ENCODE data around the gene ARHGAP23.
A peak's percentile ranks its signal among the peaks of the same experiment; 100 is the strongest.
"Not testable (repeated sequence)": the region's sequence is repeated elsewhere in the genome, so short reads cannot be mapped to it uniquely, and the experiment has no call there.

Gene ARHGAP23

DNA sequence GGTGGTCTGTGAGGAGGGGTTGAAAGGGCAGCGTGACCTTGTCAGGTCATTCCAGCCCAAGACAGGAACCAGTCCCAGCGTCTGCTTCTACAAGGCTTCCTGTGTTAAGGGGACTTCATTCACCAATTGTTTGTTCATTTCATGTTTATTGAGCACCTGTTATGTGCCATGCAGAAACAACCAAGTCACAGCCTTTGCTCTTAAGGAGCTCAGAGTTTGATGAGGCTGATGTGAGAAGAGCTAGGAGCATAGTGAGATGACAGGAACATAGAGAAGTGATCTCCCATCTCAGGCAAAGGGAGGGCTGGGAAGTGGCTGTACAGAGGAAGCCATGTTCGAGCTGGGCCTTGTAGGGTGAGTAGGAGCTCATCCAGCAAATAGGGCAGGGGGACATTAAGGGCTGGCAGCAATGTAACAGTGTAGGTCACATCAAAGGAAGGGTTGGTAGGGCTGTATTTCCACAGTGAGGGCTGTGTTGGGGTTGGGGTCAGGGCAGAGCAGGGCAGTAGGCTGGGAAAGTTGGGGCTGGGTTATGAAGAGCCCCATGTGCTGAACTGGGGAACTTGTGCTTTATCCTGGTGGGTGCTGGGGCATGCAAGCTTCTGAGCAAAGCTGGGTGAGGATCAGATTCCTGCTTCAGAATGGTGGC lies 79.8 kb downstream of the ARHGAP23 start:
- Histone ChIP-seq H3K36me3 (ENCODE audit: control insufficient read depth, insufficient read depth, low read length) (no peaks in the 10 kb centered on the region; the same call in 1 of the 2 replicates), H3K9me3 (ENCODE audit: control insufficient read depth, insufficient read depth, low read length) (no peaks in the 10 kb centered on the region), H3K4me3 (ENCODE audit: low read length) (no peak overlapping the region), H3K27me3 (ENCODE audit: control insufficient read depth, insufficient read depth, low read length) (no peaks in the 10 kb centered on the region; the same call in 1 of the 2 replicates), H3K4me1 (ENCODE audit: control insufficient read depth, insufficient read depth, low read length) (peaks cover 12% of the 10 kb centered on the region), H3K27ac (ENCODE audit: low read length) (no peak overlapping the region)
- no CpG with 5 or more reads among the region's 3 CpGs for WGBS (ENCODE audit: insufficient coverage, insufficient read length)
- no peak for DNase-seq (ENCODE audit: low read depth, low spot score)

DNA sequence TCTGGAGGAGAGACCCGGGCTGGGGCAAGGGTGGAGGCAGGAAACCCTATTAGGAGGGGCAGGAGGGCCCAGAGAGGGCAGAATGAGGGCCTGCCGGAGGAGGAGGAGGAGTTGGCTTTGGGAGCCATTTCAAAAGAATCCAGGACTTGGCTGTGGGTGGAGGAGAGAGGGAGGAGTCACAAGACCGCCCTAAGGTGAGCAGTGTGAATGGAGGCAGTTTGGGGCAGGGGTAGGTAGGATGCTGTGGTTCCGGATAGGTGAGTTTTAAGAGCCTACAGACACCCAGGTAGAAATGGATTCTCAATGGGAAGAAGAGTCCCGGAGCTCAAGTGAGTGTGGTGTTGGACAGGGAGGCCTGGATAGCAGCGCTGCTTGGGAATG lies 80.3 kb downstream of the ARHGAP23 start:
- no peak overlapping the region for H3K27ac ChIP-seq (ENCODE audit: low read length)
- peaks cover 12% of the 10 kb centered on the region for H3K4me1 ChIP-seq (ENCODE audit: control insufficient read depth, insufficient read depth, low read length)
- no peaks in the 10 kb centered on the region for H3K36me3 ChIP-seq (ENCODE audit: control insufficient read depth, insufficient read depth, low read length)
- H3K4me3 ChIP-seq (ENCODE audit: low read length), result no peak overlapping the region
- WGBS (ENCODE audit: insufficient coverage, insufficient read length), result no CpG with 5 or more reads among the region's 6 CpGs
- H3K27me3 ChIP-seq (ENCODE audit: control insufficient read depth, insufficient read depth, low read length), result no peaks in the 10 kb centered on the region; the same call in 1 of the 2 replicates
- no peaks in the 10 kb centered on the region for H3K9me3 ChIP-seq (ENCODE audit: control insufficient read depth, insufficient read depth, low read length)
- DNase-seq (ENCODE audit: low read depth, low spot score), result no peak

DNA sequence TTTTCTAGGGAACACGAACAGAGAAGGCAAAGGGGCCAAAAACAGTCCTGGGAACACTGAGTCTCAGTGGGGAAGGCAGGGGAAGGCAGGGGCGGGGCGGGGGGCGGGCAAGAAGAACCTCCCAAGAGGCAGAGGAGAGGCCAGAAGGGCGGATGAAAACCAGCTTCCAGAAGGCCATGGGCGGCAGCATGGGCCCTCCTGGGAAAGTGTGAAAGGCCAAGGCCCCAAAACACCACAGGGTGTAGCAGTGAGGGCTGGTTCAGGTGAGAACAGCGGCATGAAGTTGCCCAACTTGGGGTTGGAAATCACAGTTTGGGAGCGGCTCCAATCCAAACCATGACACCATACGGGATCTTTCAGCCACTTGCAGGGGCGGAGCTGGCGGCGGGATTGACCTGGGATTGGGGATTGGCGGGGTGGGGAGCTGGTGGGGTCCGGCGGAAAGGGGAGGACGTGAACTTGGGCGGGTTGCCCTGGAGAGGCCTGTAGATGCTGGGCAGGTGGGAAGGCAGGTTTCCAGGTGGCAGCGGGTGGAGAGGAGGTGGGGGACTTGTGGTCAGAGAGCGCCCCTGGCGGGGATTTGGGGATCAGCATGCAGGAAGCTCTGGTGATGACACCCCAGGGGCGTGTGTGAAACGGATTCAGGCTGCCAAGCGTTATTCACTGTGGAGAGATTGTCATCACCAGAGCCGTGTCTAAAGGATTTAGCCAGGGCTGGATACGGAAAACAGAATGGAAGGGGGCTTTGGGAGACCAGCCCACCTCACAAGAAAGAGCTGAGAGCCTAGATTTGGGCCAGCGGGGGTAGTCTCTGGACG lies 80.9 kb downstream of the ARHGAP23 start:
- Histone ChIP-seq H3K27ac (ENCODE audit: low read length) (no peak overlapping the region), H3K27me3 (ENCODE audit: control insufficient read depth, insufficient read depth, low read length) (no peaks in the 10 kb centered on the region; the same call in 1 of the 2 replicates), H3K36me3 (ENCODE audit: control insufficient read depth, insufficient read depth, low read length) (no peaks in the 10 kb centered on the region), H3K4me3 (ENCODE audit: low read length) (peak overlapping the region; percentile 10; the same call in 1 of the 2 replicates), H3K9me3 (ENCODE audit: control insufficient read depth, insufficient read depth, low read length) (no peaks in the 10 kb centered on the region), H3K4me1 (ENCODE audit: control insufficient read depth, insufficient read depth, low read length) (peaks cover 12% of the 10 kb centered on the region)
- DNase-seq (ENCODE audit: low read depth, low spot score), result no peak
- no CpG with 5 or more reads among the region's 27 CpGs for WGBS (ENCODE audit: insufficient coverage, insufficient read length)

DNA sequence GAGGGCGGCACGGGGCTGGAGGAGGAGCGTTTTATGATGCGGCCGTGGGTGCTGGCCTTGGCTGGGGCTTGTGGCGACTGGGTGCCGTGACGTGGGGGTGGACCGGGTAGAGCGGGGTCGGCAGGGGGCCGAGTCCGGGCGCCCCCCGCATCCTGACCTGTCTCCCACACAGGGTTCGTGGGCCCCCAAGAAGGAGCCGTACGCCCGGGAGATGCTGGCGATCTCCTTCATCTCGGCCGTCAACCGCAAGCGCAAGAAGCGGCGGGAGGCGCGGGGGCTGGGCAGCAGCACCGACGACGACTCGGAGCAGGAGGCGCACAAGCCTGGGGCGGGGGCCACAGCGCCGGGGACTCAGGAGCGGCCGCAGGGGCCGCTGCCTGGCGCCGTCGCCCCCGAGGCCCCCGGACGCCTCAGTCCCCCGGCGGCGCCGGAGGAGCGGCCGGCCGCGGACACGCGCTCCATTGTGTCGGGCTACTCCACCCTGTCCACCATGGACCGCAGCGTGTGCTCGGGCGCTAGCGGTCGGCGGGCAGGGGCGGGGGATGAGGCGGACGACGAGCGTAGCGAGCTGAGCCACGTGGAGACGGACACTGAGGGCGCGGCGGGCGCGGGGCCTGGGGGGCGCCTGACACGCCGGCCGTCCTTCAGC lies 81.6 kb downstream of the ARHGAP23 start:
- Histone ChIP-seq H3K27me3 (ENCODE audit: control insufficient read depth, insufficient read depth, low read length) (no peaks in the 10 kb centered on the region; the same call in 1 of the 2 replicates), H3K4me3 (ENCODE audit: low read length) (peak overlapping the region; percentile 30; the same call in 1 of the 2 replicates), H3K36me3 (ENCODE audit: control insufficient read depth, insufficient read depth, low read length) (no peaks in the 10 kb centered on the region), H3K4me1 (ENCODE audit: control insufficient read depth, insufficient read depth, low read length) (peaks cover 12% of the 10 kb centered on the region), H3K9me3 (ENCODE audit: control insufficient read depth, insufficient read depth, low read length) (no peaks in the 10 kb centered on the region), H3K27ac (ENCODE audit: low read length) (no peak overlapping the region)
- no peak for DNase-seq (ENCODE audit: low read depth, low spot score)
- no CpG with 5 or more reads among the region's 80 CpGs for WGBS (ENCODE audit: insufficient coverage, insufficient read length)

DNA sequence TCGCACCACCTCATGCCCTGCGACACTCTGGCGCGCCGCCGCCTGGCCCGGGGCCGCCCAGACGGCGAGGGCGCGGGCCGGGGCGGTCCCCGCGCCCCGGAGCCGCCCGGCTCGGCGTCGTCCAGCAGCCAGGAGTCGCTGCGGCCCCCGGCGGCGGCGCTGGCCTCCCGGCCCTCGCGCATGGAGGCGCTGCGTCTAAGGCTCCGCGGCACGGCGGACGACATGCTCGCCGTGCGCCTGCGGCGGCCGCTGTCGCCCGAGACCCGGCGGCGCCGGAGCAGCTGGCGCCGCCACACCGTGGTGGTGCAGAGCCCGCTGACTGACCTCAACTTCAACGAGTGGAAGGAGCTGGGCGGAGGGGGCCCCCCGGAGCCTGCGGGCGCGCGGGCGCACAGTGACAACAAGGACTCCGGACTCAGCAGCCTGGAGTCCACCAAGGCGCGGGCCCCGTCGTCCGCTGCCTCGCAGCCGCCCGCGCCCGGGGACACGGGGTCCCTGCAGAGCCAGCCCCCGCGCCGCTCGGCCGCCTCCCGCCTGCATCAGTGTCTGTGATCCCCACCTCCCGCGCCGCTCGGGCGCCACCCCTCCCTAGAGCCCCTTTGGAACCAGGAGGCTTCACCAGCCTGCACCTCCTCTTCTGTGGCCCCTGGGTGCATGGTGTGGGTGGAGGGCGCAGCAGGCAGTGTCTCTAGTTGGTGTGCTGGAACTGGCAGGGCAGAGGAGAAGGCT lies 82.3 kb downstream of the ARHGAP23 start:
- Histone ChIP-seq H3K27me3 (ENCODE audit: control insufficient read depth, insufficient read depth, low read length) (no peaks in the 10 kb centered on the region; the same call in 1 of the 2 replicates), H3K36me3 (ENCODE audit: control insufficient read depth, insufficient read depth, low read length) (no peaks in the 10 kb centered on the region), H3K4me1 (ENCODE audit: control insufficient read depth, insufficient read depth, low read length) (peaks cover 12% of the 10 kb centered on the region), H3K9me3 (ENCODE audit: control insufficient read depth, insufficient read depth, low read length) (no peaks in the 10 kb centered on the region), H3K27ac (ENCODE audit: low read length) (no peak overlapping the region), H3K4me3 (ENCODE audit: low read length) (peak overlapping the region; percentile 30; the same call in 1 of the 2 replicates)
- WGBS (ENCODE audit: insufficient coverage, insufficient read length), result no CpG with 5 or more reads among the region's 86 CpGs
- no peak for DNase-seq (ENCODE audit: low read depth, low spot score)

DNA sequence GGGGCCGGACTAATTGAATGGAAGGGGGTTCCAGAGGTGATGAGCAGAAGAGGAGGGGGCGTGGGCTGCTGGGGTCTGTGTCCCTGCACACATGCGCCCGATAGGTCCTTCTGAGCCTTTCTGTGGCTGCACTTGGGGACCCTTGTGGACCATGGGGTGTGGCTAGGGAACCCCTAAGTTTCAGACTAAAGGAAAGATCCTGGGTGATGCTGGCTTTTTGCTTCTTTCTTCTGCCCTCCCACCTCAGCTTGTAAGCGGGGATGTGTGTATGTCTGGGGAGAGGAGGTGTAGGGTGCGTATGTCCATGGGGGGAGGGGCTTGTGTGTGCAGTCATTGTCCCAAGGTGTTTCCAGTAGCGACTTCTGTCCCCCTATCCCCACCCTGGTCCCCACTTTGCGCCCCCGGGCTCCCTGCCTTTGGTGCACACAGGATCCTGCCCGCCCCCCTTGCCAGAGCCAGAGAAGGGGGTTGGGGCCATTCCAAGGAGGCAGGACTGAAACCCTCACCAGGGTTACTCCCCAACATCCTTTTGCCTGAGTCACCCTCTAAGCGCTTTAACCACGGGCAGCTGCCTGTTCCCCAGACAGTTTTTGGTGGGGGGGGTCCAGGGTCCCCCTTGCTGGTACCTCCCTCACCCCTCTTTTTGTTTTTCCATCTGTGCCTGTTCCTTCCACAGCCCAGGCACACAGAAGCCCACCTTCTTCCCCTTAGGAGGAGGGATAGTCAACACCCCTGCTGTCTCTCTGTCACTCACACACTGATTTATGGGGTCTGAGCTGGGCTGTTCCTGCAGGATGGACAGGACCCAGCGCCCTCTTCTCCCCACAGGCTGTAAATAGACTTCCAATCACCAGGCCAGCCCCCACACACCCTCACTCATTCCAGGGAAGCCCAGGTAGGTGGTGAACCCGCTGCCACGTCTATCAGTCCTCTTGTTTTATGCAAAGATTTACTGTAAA lies 83.2 kb downstream of the ARHGAP23 start:
- Histone ChIP-seq H3K9me3 (ENCODE audit: control insufficient read depth, insufficient read depth, low read length) (no peaks in the 10 kb centered on the region), H3K27me3 (ENCODE audit: control insufficient read depth, insufficient read depth, low read length) (no peaks in the 10 kb centered on the region; the same call in 1 of the 2 replicates), H3K36me3 (ENCODE audit: control insufficient read depth, insufficient read depth, low read length) (no peaks in the 10 kb centered on the region), H3K27ac (ENCODE audit: low read length) (no peak overlapping the region), H3K4me3 (ENCODE audit: low read length) (no peak overlapping the region; the same call in 1 of the 2 replicates), H3K4me1 (ENCODE audit: control insufficient read depth, insufficient read depth, low read length) (peaks cover 12% of the 10 kb centered on the region)
- no CpG with 5 or more reads among the region's 15 CpGs for WGBS (ENCODE audit: insufficient coverage, insufficient read length)
- no peak for DNase-seq (ENCODE audit: low read depth, low spot score)

DNA sequence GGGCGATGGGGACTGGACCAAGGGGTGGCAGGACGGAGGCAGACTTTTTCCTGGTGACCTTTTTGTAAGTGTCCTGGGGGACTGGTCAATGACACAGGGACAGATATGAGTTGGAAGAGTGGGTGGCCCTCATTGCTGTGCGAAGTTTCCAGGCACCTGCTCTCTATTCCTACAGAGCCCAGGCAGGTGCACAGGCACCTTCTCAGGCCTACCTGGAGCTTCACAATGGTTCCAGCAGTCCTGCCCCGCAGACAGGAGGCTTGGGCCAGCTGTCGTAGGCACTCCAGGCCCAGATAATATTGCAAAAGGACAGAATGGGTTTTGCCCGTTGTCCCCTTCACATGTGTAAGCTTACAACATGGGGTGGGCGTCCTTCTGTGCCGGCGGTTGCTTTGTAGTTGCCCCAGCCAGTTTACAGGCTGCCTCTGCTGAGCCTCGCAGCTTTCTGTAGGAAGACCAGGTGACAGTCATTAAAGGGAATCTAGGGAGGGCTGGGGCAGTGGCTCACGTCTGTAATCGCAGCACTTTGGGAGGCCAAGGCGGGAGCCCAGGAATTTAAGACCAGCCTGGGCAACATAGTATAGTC lies 84.3 kb downstream of the ARHGAP23 start:
- DNase-seq (ENCODE audit: low read depth, low spot score), result no peak
- Histone ChIP-seq H3K27ac (ENCODE audit: low read length) (no peak overlapping the region), H3K4me3 (ENCODE audit: low read length) (no peak overlapping the region), H3K9me3 (ENCODE audit: control insufficient read depth, insufficient read depth, low read length) (no peaks in the 10 kb centered on the region), H3K27me3 (ENCODE audit: control insufficient read depth, insufficient read depth, low read length) (no peaks in the 10 kb centered on the region; the same call in 1 of the 2 replicates), H3K36me3 (ENCODE audit: control insufficient read depth, insufficient read depth, low read length) (no peaks in the 10 kb centered on the region), H3K4me1 (ENCODE audit: control insufficient read depth, insufficient read depth, low read length) (peaks cover 11% of the 10 kb centered on the region)
- WGBS (ENCODE audit: insufficient coverage, insufficient read length), result no CpG with 5 or more reads among the region's 13 CpGs

DNA sequence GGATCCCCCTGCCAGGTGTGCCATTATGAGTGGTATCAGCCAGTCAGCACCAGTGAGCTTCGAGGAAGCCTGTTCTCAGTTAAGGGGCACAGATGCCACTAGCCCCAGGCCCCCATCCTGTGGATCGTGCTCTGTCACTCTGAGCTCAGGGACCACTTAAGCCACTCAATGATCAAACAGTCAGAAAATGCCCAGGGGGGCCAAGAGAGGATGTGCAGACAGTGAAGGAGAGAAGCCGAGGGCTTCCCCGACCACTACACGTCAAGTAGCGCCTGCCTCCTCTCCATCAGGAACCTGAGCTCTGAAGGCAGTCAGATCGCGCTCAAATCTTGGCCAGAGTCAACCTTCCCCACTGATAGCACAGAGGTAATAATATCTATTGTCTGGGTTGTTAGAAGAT lies 98.3 kb downstream of the ARHGAP23 start:
- not testable (repeated sequence) for H3K4me1 ChIP-seq (ENCODE audit: control insufficient read depth, insufficient read depth, low read length); H3K4me3 ChIP-seq (ENCODE audit: low read length); DNase-seq (ENCODE audit: low read depth, low spot score); H3K27ac ChIP-seq (ENCODE audit: low read length); H3K9me3 ChIP-seq (ENCODE audit: control insufficient read depth, insufficient read depth, low read length); H3K36me3 ChIP-seq (ENCODE audit: control insufficient read depth, insufficient read depth, low read length); H3K27me3 ChIP-seq (ENCODE audit: control insufficient read depth, insufficient read depth, low read length)
- no CpG with 5 or more reads among the region's 8 CpGs for WGBS (ENCODE audit: insufficient coverage, insufficient read length)

DNA sequence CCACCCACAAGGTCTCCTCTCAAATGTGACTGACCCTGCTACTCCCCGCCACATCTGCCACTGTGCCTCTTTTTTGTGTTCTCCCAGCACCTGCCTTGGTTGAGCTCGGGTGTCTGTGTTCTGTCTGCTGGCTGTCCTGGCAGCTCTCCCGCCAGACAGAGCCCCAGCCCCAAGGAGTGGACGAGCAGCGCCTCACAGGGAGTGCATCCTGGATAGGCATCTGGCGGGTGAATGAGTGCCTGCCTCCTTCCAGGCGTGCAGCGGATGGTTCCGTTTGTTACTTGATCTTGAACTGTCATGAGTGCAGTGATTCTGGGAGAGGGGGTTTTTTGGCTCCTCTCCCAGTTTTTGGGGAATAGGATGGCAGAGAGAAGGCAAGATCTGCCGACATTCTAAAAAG lies 99.9 kb downstream of the ARHGAP23 start:
- DNase-seq (ENCODE audit: low read depth, low spot score); H3K9me3 ChIP-seq (ENCODE audit: control insufficient read depth, insufficient read depth, low read length); H3K27ac ChIP-seq (ENCODE audit: low read length); H3K4me1 ChIP-seq (ENCODE audit: control insufficient read depth, insufficient read depth, low read length); H3K27me3 ChIP-seq (ENCODE audit: control insufficient read depth, insufficient read depth, low read length); H3K4me3 ChIP-seq (ENCODE audit: low read length); H3K36me3 ChIP-seq (ENCODE audit: control insufficient read depth, insufficient read depth, low read length): not testable (repeated sequence)
- WGBS (ENCODE audit: insufficient coverage, insufficient read length), result no CpG with 5 or more reads among the region's 10 CpGs
